Endothelial cell of umbilical vein (primary cell): ENCODE results near the gene CCL13. TPM values are rescaled to one million over a fixed set of nuclear protein-coding genes. Genes with fewer than 3 reads are reported as not detected.

Experiments
- BruUV-seq: library from RNA; stranded (reverse); fragments of 400-500 nt; replicated peaks from 2 replicates; lab custom pipeline; 2021; lab: Mats Ljungman, UMichigan
- CTCF ChIA-PET: fragments of 300-600, 350-600 bp; sonication (Branson Sonifier 250); formaldehyde crosslinking; loops from one replicate; lab custom pipeline; 2021; ENCODE audit warnings: antibody characterized with exemption, inconsistent platforms; lab: Charles Lee
- POLR2A ChIA-PET: fragments of 300-600, 350-600 bp; sonication (Branson Sonifier 250); formaldehyde crosslinking; loops from one replicate; lab custom pipeline; 2021; ENCODE audit warnings: antibody characterized with exemption, inconsistent platforms; lab: Charles Lee
- DNase-seq: peaks from one replicate; pipeline ENCODE4 v3.0.0-alpha.2; 2011; ENCODE audit warnings: low read depth, low spot score
- FAIRE-seq: peaks from 2 replicates; lab custom pipeline; 2011; peaks lifted over from hg19 to GRCh38; lab: Jason Lieb, UNC
- H2AFZ ChIP-seq: 2 replicates; pipeline ENCODE4 v1.6.0; 2012; ENCODE audit warnings: low read depth, low read length, control low read depth, inconsistent platforms
- H3K27ac ChIP-seq: 2 replicates; pipeline ENCODE4 v1.5.1; 2011; ENCODE audit warnings: low read depth, mild to moderate bottlenecking, control low read depth, low read length, moderate library complexity; ENCODE audit not compliant: insufficient read depth
- H3K27me3 ChIP-seq, 2 experiments: 2 replicates each; pipeline versions ENCODE4 v1.6.0 to v1.6.1; 2011; ENCODE audit warnings: low read length in 2 of 2, mixed read lengths in 1 of 2; ENCODE audit not compliant: control insufficient read depth in 2 of 2, insufficient read depth in 2 of 2
- H3K36me3 ChIP-seq, 2 experiments: 2 replicates in 1 of 2; 3 replicates in 1 of 2; pipeline ENCODE4 v1.5.1; 2011; ENCODE audit warnings: low read length in 2 of 2, mild to moderate bottlenecking in 1 of 2, moderate library complexity in 1 of 2; ENCODE audit not compliant: control insufficient read depth in 2 of 2, insufficient read depth in 2 of 2; ENCODE audit errors: extremely low read depth in 1 of 2
- H3K4me1 ChIP-seq: 3 replicates; pipeline ENCODE4 v1.5.1; 2011; ENCODE audit warnings: mild to moderate bottlenecking, low read length; ENCODE audit not compliant: control insufficient read depth, insufficient read depth; ENCODE audit errors: extremely low read depth
- H3K4me2 ChIP-seq: 2 replicates; pipeline ENCODE4 v1.6.1; 2011; ENCODE audit warnings: low read length, control low read depth, mixed read lengths; ENCODE audit not compliant: insufficient read depth
- H3K4me3 ChIP-seq, 3 experiments: fragments of 200-600 bp in 1 of 3; sonication (generic), shearing (Covaris generic) in 1 of 3; replicated peaks in 1 of 3; 2 replicates each; pipeline ENCODE4 v1.5.1; 2011 to 2016; ENCODE audit warnings: control low read depth in 3 of 3, low read length in 3 of 3, mild to moderate bottlenecking in 2 of 3, inconsistent platforms in 1 of 3, low read depth in 1 of 3, moderate library complexity in 1 of 3; ENCODE audit not compliant: insufficient read depth in 1 of 3
- H3K79me2 ChIP-seq: 2 replicates; pipeline ENCODE4 v1.6.0; 2012; ENCODE audit warnings: low read length, inconsistent platforms; ENCODE audit not compliant: control insufficient read depth, insufficient read depth
- H3K9ac ChIP-seq: replicated peaks from 2 replicates; pipeline ENCODE3; 2011; ENCODE audit warnings: low read length, control low read depth; ENCODE audit not compliant: insufficient read depth; ENCODE audit errors: extremely low read depth
- H3K9me1 ChIP-seq: replicated peaks from 3 replicates; pipeline ENCODE4 v1.6.0; 2011; ENCODE audit warnings: mild to moderate bottlenecking, low read length; ENCODE audit not compliant: control insufficient read depth, insufficient read depth; ENCODE audit errors: extremely low read depth
- H3K9me3 ChIP-seq: replicated peaks from 2 replicates; pipeline ENCODE4 v1.5.1; 2012; ENCODE audit warnings: low read length, inconsistent platforms; ENCODE audit not compliant: control insufficient read depth, insufficient read depth
- H4K20me1 ChIP-seq: replicated peaks from 2 replicates; pipeline ENCODE3; 2011; ENCODE audit warnings: mild to moderate bottlenecking, low read length; ENCODE audit not compliant: control insufficient read depth, insufficient read depth; ENCODE audit errors: extremely low read depth
- CTCF ChIP-seq, 2 donors: IDR thresholded peaks; 1 replicate in 1 of 2; 2 replicates in 1 of 2; pipeline ENCODE4 v1.5.1; 2011; ENCODE audit warnings: low read length in 2 of 2, mild to moderate bottlenecking in 2 of 2, moderate library complexity in 2 of 2, control low read depth in 1 of 2, inconsistent platforms in 1 of 2, low read depth in 1 of 2; ENCODE audit not compliant: insufficient read depth in 1 of 2; ENCODE audit errors: extremely low read depth in 1 of 2
- EZH2 ChIP-seq: IDR thresholded peaks from 2 replicates; pipeline ENCODE4 v1.6.1; 2012; ENCODE audit warnings: borderline replicate concordance, low read depth, mild to moderate bottlenecking, moderate library complexity, low read length, inconsistent platforms; ENCODE audit not compliant: severe bottlenecking
- FOS ChIP-seq: IDR thresholded peaks from 2 replicates; pipeline ENCODE4 v1.6.1; 2011; ENCODE audit warnings: mild to moderate bottlenecking, low read length, moderate library complexity, borderline replicate concordance; ENCODE audit not compliant: insufficient read depth
- GATA2 ChIP-seq: IDR thresholded peaks from 2 replicates; pipeline ENCODE4 v1.7.0; 2011; ENCODE audit warnings: low read depth, mild to moderate bottlenecking, moderate library complexity, mixed read lengths, low read length; ENCODE audit not compliant: insufficient read length, insufficient read depth
- JUN ChIP-seq: IDR thresholded peaks from 2 replicates; pipeline ENCODE4 v1.6.1; 2011; ENCODE audit warnings: borderline replicate concordance, low read depth; ENCODE audit not compliant: insufficient read length, insufficient read depth
- MAX ChIP-seq: IDR thresholded peaks from 2 replicates; pipeline ENCODE4 v1.6.1; 2011; ENCODE audit not compliant: insufficient read depth, insufficient read length
- MYC ChIP-seq: IDR thresholded peaks from one replicate; pipeline ENCODE4 v1.6.1; 2011; ENCODE audit warnings: mild to moderate bottlenecking, low read depth, low read length
- POLR2A ChIP-seq: IDR thresholded peaks from 2 replicates; pipeline ENCODE4 v1.6.1; 2012; ENCODE audit warnings: low read depth, mild to moderate bottlenecking, control low read depth, low read length
- POLR2AphosphoS5 ChIP-seq: IDR thresholded peaks from 2 replicates; pipeline ENCODE4 v1.6.1; 2012; ENCODE audit warnings: low read depth, mild to moderate bottlenecking, control low read depth, low read length, moderate library complexity; ENCODE audit not compliant: insufficient read depth
- dilution Hi-C: fragments of 300-500 bp; cut with MboI; formaldehyde crosslinking; loops from one replicate; pipeline ENCODE4 v1.15.0; 2019; ENCODE audit warnings: low sequenced_read_pairs; ENCODE audit not compliant: extremely low pct_ligation_motif_present
- intact Hi-C: fragments of 100-400 bp; cut with micrococcal nuclease; formaldehyde crosslinking; loops from one replicate; pipeline ENCODE4 v1.10.0; 2022
- polyA plus RNA-seq, 4 experiments: library from polyadenylated mRNA; depleted of rRNA in 3 of 4; stranded (reverse) in 3 of 4; unstranded in 1 of 4; fragments of >200 nt; gene quantifications; 2 replicates each; pipeline versions ENCODE4 v1.2.1 to v1.2.3, GENCODE V29; 2011 to 2012; ENCODE audit warnings: missing spikeins in 1 of 4
- total RNA-seq: library from RNA; stranded (reverse); gene quantifications from 2 replicates; pipeline ENCODE4 v1.2.3, GENCODE V29; 2021

CCL13 gene
- total and polyA plus RNA-seq, 2 donors (not counting 3 experiments of a cell fraction or from before 2014, with no cell fraction given), result not detected

GRCh38 chr17:34363183-34363661, 6.9 kb downstream of the CCL13 start, which contains the start of gene CCL1:
TSS of gene CCL1 (minus strand) at chr17:34363233. CDS start at chr17:34363161, 72 bp downstream.
- H3K4me2 ChIP-seq, result no peak within 1 kb of the TSS
- H3K36me3 ChIP-seq, result no peaks in the 10 kb centered on the region
- BruUV-seq, result no TSS peak
- no peaks in the 10 kb centered on the region for H3K9me1 ChIP-seq
- H3K9ac ChIP-seq, result no peak within 1 kb of the TSS
- TF ChIP-seq CTCF (IDR thresholded peaks at IDR 0.05; ENCODE audit: extremely low read depth in 1 of 2, insufficient read depth in 1 of 2, low read depth in 1 of 2, low read length in 2 of 2) (no peak), EZH2 (no peak), MYC (no peak), JUN (no peak), MAX (no peak), GATA2 (no peak), POLR2AphosphoS5 (no peak), POLR2A (no peak), FOS (no peak)
- H2AFZ ChIP-seq, result no peak within 1 kb of the TSS
- no peaks in the 10 kb centered on the region for H3K79me2 ChIP-seq
- CTCF ChIA-PET, result interaction anchor here (2.2 to 13.6 kb wide), 5 partner anchors 44 to 194 kb away, joined by 10 to 561 read pairs (median 179); no protein-coding TSS in a partner anchor
- dilution Hi-C loops (no loop called here), intact Hi-C loops (no loop called here)
- POLR2A ChIA-PET, result no interaction called here
- H4K20me1 ChIP-seq, result no peaks in the 10 kb centered on the region
- H3K4me1 ChIP-seq, result peaks cover 11% of the 10 kb centered on the region
- no peaks in the 10 kb centered on the region for H3K27me3 ChIP-seq
- no peaks in the 10 kb centered on the region for H3K9me3 ChIP-seq
- H3K27ac ChIP-seq, result no peak within 1 kb of the TSS
- no peak within 1 kb of the TSS for H3K4me3 ChIP-seq
- no peak for DNase-seq
- FAIRE-seq, result no peak
